GM23338 (cell line): ENCODE results near the gene PLEKHA7. TPM values are rescaled to one million over a fixed set of nuclear protein-coding genes. Genes with fewer than 3 reads are reported as not detected.
"Not testable (repeated sequence)": the region's sequence is repeated elsewhere in the genome, so short reads cannot be mapped to it uniquely, and the experiment has no call there.

Source experiments
- ATAC-seq: fragments of 200-7000 bp; cut with Tn5 transposase; 3 replicates; pipeline ENCODE4 v1.9.1; 2020
- DNase-seq: peaks from one replicate; pipeline ENCODE4 v3.0.0-alpha.2; 2015; ENCODE audit warnings: low spot score
- H2AFZ ChIP-seq: fragments of 200-600 bp; sonication (generic); 2 replicates; pipeline ENCODE4 v1.8.0; 2016; ENCODE audit warnings: antibody characterized with exemption, mild to moderate bottlenecking, moderate library complexity
- H3F3A ChIP-seq: fragments of 200-600 bp; sonication (generic); replicated peaks from 2 replicates; pipeline ENCODE4 v1.8.0; 2017; ENCODE audit warnings: antibody characterized with exemption, mixed run types, low read depth
- H3K27ac ChIP-seq: fragments of 200-600 bp; sonication (generic); 2 replicates; pipeline ENCODE4 v1.6.1; 2016; ENCODE audit warnings: low read depth
- H3K27me3 ChIP-seq: fragments of 200-600 bp; sonication (generic); 2 replicates; pipeline ENCODE4 v1.8.0; 2016; ENCODE audit warnings: mild to moderate bottlenecking, mixed run types, moderate library complexity; ENCODE audit not compliant: insufficient read depth
- H3K36me3 ChIP-seq: fragments of 200-600 bp; sonication (generic); 2 replicates; pipeline ENCODE4 v1.8.0; 2016; ENCODE audit warnings: mild to moderate bottlenecking; ENCODE audit not compliant: insufficient read depth
- H3K4me1 ChIP-seq: fragments of 200-600 bp; sonication (generic); 2 replicates; pipeline ENCODE4 v1.8.0; 2016; ENCODE audit warnings: mild to moderate bottlenecking, moderate library complexity; ENCODE audit not compliant: insufficient read depth
- H3K4me2 ChIP-seq: fragments of 200-600 bp; sonication (generic); 2 replicates; pipeline ENCODE4 v1.7.1; 2017; ENCODE audit warnings: mixed run types
- H3K4me3 ChIP-seq: fragments of 200-600 bp; sonication (generic); 2 replicates; pipeline ENCODE4 v1.6.1; 2016; ENCODE audit warnings: mixed run types
- H3K79me2 ChIP-seq: fragments of 200-600 bp; sonication (generic); replicated peaks from 2 replicates; pipeline ENCODE4 v1.8.0; 2017; ENCODE audit warnings: mild to moderate bottlenecking; ENCODE audit not compliant: insufficient read depth
- H3K9me2 ChIP-seq: fragments of 200-600 bp; sonication (generic); 2 replicates; pipeline ENCODE4 v1.8.0; 2017; ENCODE audit not compliant: insufficient read depth
- H4K20me1 ChIP-seq: fragments of 200-600 bp; sonication (generic); replicated peaks from 2 replicates; pipeline ENCODE4 v1.8.0; 2017; ENCODE audit warnings: mild to moderate bottlenecking; ENCODE audit not compliant: insufficient read depth
- H3K27ac Mint-ChIP-seq: 2 replicates; pipeline ENCODE4 v1.8.0; 2020; ENCODE audit warnings: inconsistent platforms, mild to moderate bottlenecking, moderate library complexity, mixed read lengths
- H3K27me3 Mint-ChIP-seq: 3 replicates; pipeline ENCODE4 v1.8.0; 2022; ENCODE audit warnings: low read depth, mild to moderate bottlenecking, moderate library complexity, mixed read lengths, inconsistent platforms; ENCODE audit not compliant: insufficient read depth, poor library complexity
- H3K36me3 Mint-ChIP-seq: 3 replicates; pipeline ENCODE4 v1.8.0; 2021; ENCODE audit warnings: low read depth, mild to moderate bottlenecking, inconsistent platforms, moderate library complexity, mixed read lengths
- H3K4me1 Mint-ChIP-seq: 3 replicates; pipeline ENCODE4 v1.8.0; 2020; ENCODE audit warnings: mild to moderate bottlenecking, inconsistent platforms, mixed read lengths
- H3K4me3 Mint-ChIP-seq: 3 replicates; pipeline ENCODE4 v1.8.0; 2021; ENCODE audit warnings: moderate library complexity, mild to moderate bottlenecking, inconsistent platforms, mixed read lengths
- H3K9me3 Mint-ChIP-seq: 3 replicates; pipeline ENCODE4 v1.8.0; 2020; ENCODE audit warnings: moderate library complexity, mild to moderate bottlenecking, inconsistent platforms, mixed read lengths
- CTCF ChIP-seq, 2 experiments: fragments of 200-600 bp in 1 of 2; sonication (generic) in 1 of 2; conservative IDR thresholded peaks; 2 replicates each; pipeline versions ENCODE4 v1.5.1 to v1.6.1; 2016 to 2017; ENCODE audit warnings: antibody characterized with exemption in 2 of 2, low read depth in 2 of 2, mild to moderate bottlenecking in 2 of 2, moderate library complexity in 1 of 2
- EZH2phosphoT487 ChIP-seq: fragments of 200-600 bp; sonication (generic); IDR thresholded peaks from one replicate; pipeline ENCODE4 v1.8.1; 2018; ENCODE audit warnings: antibody characterized with exemption; ENCODE audit not compliant: unreplicated experiment
- JUNB ChIP-seq: IDR thresholded peaks from one replicate; pipeline ENCODE4 v1.6.1; 2016; ENCODE audit warnings: antibody characterized with exemption; ENCODE audit not compliant: unreplicated experiment
- REST ChIP-seq: IDR thresholded peaks from one replicate; pipeline ENCODE4 v1.6.1; 2018; ENCODE audit warnings: antibody characterized with exemption; ENCODE audit not compliant: unreplicated experiment
- polyA plus RNA-seq: library from polyadenylated mRNA; unstranded; fragments of >200 nt; fragmentation: Nextera tagmentation; extraction: Ambion mirVana; gene quantifications from 2 replicates; pipeline ENCODE4 v1.2.1, GENCODE V29; 2016
- total RNA-seq: library from RNA; depleted of rRNA; stranded (reverse); fragments of >200 nt; shearing (Covaris generic); gene quantifications from 2 replicates; pipeline ENCODE4 v1.2.3, GENCODE V29; 2014

PLEKHA7 gene
- total and polyA plus RNA-seq, 2 experiments from 2014 or later = 9.7 to 15.8 TPM

- TF ChIP-seq REST = no peak
- TF ChIP-seq JUNB = no peak
- no peak for TF ChIP-seq EZH2phosphoT487
Measured at GRCh38 chr11:16920559-16920958, 93.7 kb downstream of the PLEKHA7 start (continued).

GRCh38 chr11:16918543-16919182, 95.6 kb downstream of the PLEKHA7 start:
- not testable (repeated sequence) for H3K36me3 Mint-ChIP-seq, H4K20me1 ChIP-seq, H3K79me2 ChIP-seq, H3K4me3 Mint-ChIP-seq, H3K27ac Mint-ChIP-seq, H3F3A ChIP-seq, H3K9me2 ChIP-seq, H3K4me1 ChIP-seq, H2AFZ ChIP-seq, H3K36me3 ChIP-seq, DNase-seq, H3K4me3 ChIP-seq, H3K4me2 ChIP-seq, ATAC-seq, H3K9me3 Mint-ChIP-seq, H3K27ac ChIP-seq, H3K27me3 Mint-ChIP-seq
- peaks cover 12% of the 10 kb centered on the region for H3K27me3 ChIP-seq
- peaks cover 15% of the 10 kb centered on the region for H3K4me1 Mint-ChIP-seq

GRCh38 chr11:16917941-16918340, 96.3 kb downstream of the PLEKHA7 start:
- peaks cover 6% of the 10 kb centered on the region; the same call in 1 of the 2 replicates for H4K20me1 ChIP-seq
- H3K4me2 ChIP-seq = no peak overlapping the region
- no peaks in the 10 kb centered on the region for H3F3A ChIP-seq
- no peak overlapping the region for H3K4me3 ChIP-seq
- Mint-ChIP-seq H3K4me1 (peaks cover 17% of the 10 kb centered on the region), H3K36me3 (no peaks in the 10 kb centered on the region), H3K27me3 (peaks cover 10% of the 10 kb centered on the region), H3K27ac (no peak overlapping the region), H3K4me3 (no peak overlapping the region), H3K9me3 (no peaks in the 10 kb centered on the region)
- ATAC-seq (no peak), DNase-seq (no peak)
- no peaks in the 10 kb centered on the region; the same call in 1 of the 2 replicates for H3K79me2 ChIP-seq
- no peaks in the 10 kb centered on the region for H3K36me3 ChIP-seq
- H3K27me3 ChIP-seq = peaks cover 5% of the 10 kb centered on the region; the same call in 1 of the 2 replicates
- no peak overlapping the region for H3K27ac ChIP-seq
- H3K4me1 ChIP-seq = peaks cover 14% of the 10 kb centered on the region
- H2AFZ ChIP-seq = no peak overlapping the region
- H3K9me2 ChIP-seq = no peaks in the 10 kb centered on the region
- TF ChIP-seq CTCF (conservative IDR thresholded peaks at IDR 0.05; ENCODE audit: low read depth in 2 of 2) = no peak
- no peak for TF ChIP-seq REST
